Upper lobe of right lung (tissue), 1 donor: Measurements from ENCODE around the gene SFTPA1. TPM values are rescaled to one million over a fixed set of nuclear protein-coding genes. Genes with fewer than 3 reads are reported as not detected.
A peak's percentile ranks its signal among the peaks of the same experiment; 100 is the strongest.
"Not testable (repeated sequence)": the region's sequence is repeated elsewhere in the genome, so short reads cannot be mapped to it uniquely, and the experiment has no call there.

ENCODE experiments used
- ATAC-seq: fragments of 200-7000 bp; cut with Tn5 transposase; one replicate; pipeline ENCODE4 v1.9.1; 2020; ENCODE audit warnings: mild to moderate bottlenecking, moderate library complexity
- DNase-seq: peaks from one replicate; pipeline ENCODE4 v3.0.0-alpha.2; 2020
- H3K27ac ChIP-seq: fragments of 200-600 bp; one replicate; pipeline ENCODE4 v1.8.0; 2022
- H3K27me3 ChIP-seq: fragments of 200-600 bp; one replicate; pipeline ENCODE4 v1.8.0; 2022; ENCODE audit warnings: mild to moderate bottlenecking
- H3K36me3 ChIP-seq: fragments of 200-600 bp; one replicate; pipeline ENCODE4 v1.8.0; 2022
- H3K4me1 ChIP-seq: fragments of 200-600 bp; one replicate; pipeline ENCODE4 v1.8.0; 2022
- H3K4me3 ChIP-seq: fragments of 200-600 bp; one replicate; pipeline ENCODE4 v1.8.0; 2022; ENCODE audit warnings: mild to moderate bottlenecking
- H3K9me3 ChIP-seq: fragments of 200-600 bp; one replicate; pipeline ENCODE4 v1.8.0; 2022
- CTCF ChIP-seq: fragments of 200-600 bp; IDR thresholded peaks from one replicate; pipeline ENCODE4 v1.8.0; 2022; ENCODE audit warnings: antibody characterized with exemption
- intact Hi-C: fragments of 100-400 bp; cut with DNase I; formaldehyde crosslinking; loops from one replicate; pipeline ENCODE4 v1.11.0; 2022
- total RNA-seq: library from RNA; stranded (reverse); fragmentation: NEBNext Ultra II Directional; extraction: Animal tissue kit (Norgen Biotek cat#: 25700); gene quantifications from one replicate; pipeline ENCODE4 v1.2.1, GENCODE V29; 2021
- donor health status: DM: no; HTN: yes; CAD: no; lungs with severe emphysema.

Gene SFTPA1
- total RNA-seq, 1 donor from 2014 or later: 11,191 TPM

- no peak overlapping the region for H3K27ac ChIP-seq
- H3K36me3 ChIP-seq: no peaks in the 10 kb centered on the region
- H3K4me1 ChIP-seq: no peaks in the 10 kb centered on the region
- H3K9me3 ChIP-seq: no peaks in the 10 kb centered on the region
- ATAC-seq (peak; percentile 36), DNase-seq (no peak)
- TF ChIP-seq CTCF: no peak
- no peak overlapping the region for H3K4me3 ChIP-seq
- intact Hi-C loops: no loop called here
- no peaks in the 10 kb centered on the region for H3K27me3 ChIP-seq
Observed at GRCh38 chr10:79638318-79638717, 27.6 kb downstream of the SFTPA1 start.

- intact Hi-C loops, ATAC-seq, H3K27me3 ChIP-seq, H3K4me1 ChIP-seq, H3K27ac ChIP-seq, H3K4me3 ChIP-seq, DNase-seq, H3K9me3 ChIP-seq, H3K36me3 ChIP-seq: not testable (repeated sequence)
Observed at GRCh38 chr10:79652695-79653094, 42.0 kb downstream of the SFTPA1 start.

- H3K27me3 ChIP-seq, intact Hi-C loops, DNase-seq, H3K4me3 ChIP-seq, H3K9me3 ChIP-seq, H3K36me3 ChIP-seq, H3K27ac ChIP-seq, H3K4me1 ChIP-seq, ATAC-seq: not testable (repeated sequence)
Observed at GRCh38 chr10:79663287-79663686, 52.5 kb downstream of the SFTPA1 start.

- ATAC-seq, intact Hi-C loops: not testable (repeated sequence)
Observed at GRCh38 chr10:79664686-79665085, 53.9 kb downstream of the SFTPA1 start.

More at GRCh38 chr10:79664686-79665085, 53.9 kb downstream of the SFTPA1 start:
- not testable (repeated sequence) for H3K4me1 ChIP-seq, H3K27me3 ChIP-seq, DNase-seq, H3K27ac ChIP-seq, H3K4me3 ChIP-seq, H3K9me3 ChIP-seq, H3K36me3 ChIP-seq

Other genes with a start within 250 kb of the SFTPA1 start
- gene ZCCHC24, start 165.3 kb upstream of the SFTPA1 start, total RNA-seq: 32.4 TPM
- 0.14 TPM for gene EIF5AL1, start 98.4 kb upstream of the SFTPA1 start, total RNA-seq
- 13,814 TPM for gene SFTPA2, start 50.5 kb upstream of the SFTPA1 start, total RNA-seq
- 0.96 TPM for gene NUTM2B, start 92.3 kb downstream of the SFTPA1 start, total RNA-seq
- gene NUTM2E, start 215.8 kb downstream of the SFTPA1 start, total RNA-seq: not detected